Neural progenitor cell (in vitro differentiated cells): ENCODE measurements around the gene TRAF2.

Experiments
- EZH2 ChIP-seq: fragments of 200-600 bp; sonication (generic); IDR thresholded peaks from 2 replicates; pipeline ENCODE4 v1.6.1; 2017; ENCODE audit warnings: antibody characterized with exemption, mild to moderate bottlenecking, moderate library complexity
- EZH2phosphoT487 ChIP-seq: fragments of 200-600 bp; sonication (generic); IDR thresholded peaks from 2 replicates; pipeline ENCODE4 v1.6.1; 2017; ENCODE audit warnings: antibody characterized with exemption
- TF ChIP-seq, protein P1 (sequence below): fragments of 200-600 bp; sonication (generic); IDR thresholded peaks from 2 replicates; pipeline ENCODE4 v1.5.1; 2017; ENCODE audit warnings: antibody characterized with exemption, mild to moderate bottlenecking

DNA sequence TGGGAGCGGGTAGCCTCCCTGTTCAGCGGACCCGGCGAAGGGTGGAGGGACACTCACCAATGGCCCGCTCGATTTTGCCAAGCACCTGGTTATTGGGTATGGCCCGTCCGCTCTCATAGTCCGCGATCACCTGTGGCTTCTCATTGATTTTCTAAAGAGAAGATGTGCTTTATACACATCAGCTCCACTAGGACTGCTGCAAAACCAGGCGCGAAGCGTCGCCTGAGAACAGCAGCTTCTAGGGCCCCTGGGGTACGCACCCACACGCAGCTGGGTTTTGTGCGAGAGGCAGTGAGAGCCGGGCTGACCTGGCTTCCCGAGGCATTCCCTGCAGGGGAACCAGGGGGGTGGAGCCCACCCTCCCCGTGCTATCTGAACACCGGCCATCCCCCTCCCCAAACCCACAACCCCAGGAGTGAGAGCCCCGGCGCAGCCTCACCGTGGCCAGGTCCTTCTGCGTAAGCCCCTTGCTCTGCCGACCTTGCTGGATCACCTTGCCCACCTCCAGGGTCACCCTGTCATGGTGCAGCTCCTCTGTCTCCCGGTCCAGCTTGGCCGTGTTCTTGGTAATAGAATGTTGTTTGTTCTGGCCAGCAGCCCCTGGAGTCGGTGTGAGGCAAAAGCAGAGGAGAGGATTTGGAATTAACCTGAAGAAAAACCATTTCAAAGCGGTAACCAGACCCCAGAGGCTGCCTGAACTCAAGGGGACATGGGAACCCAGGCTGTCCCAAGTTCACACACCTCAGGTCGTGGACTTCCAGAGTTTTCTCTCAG is 23.3 kb upstream of the TRAF2 start:
- TF ChIP-seq, protein P1, sequence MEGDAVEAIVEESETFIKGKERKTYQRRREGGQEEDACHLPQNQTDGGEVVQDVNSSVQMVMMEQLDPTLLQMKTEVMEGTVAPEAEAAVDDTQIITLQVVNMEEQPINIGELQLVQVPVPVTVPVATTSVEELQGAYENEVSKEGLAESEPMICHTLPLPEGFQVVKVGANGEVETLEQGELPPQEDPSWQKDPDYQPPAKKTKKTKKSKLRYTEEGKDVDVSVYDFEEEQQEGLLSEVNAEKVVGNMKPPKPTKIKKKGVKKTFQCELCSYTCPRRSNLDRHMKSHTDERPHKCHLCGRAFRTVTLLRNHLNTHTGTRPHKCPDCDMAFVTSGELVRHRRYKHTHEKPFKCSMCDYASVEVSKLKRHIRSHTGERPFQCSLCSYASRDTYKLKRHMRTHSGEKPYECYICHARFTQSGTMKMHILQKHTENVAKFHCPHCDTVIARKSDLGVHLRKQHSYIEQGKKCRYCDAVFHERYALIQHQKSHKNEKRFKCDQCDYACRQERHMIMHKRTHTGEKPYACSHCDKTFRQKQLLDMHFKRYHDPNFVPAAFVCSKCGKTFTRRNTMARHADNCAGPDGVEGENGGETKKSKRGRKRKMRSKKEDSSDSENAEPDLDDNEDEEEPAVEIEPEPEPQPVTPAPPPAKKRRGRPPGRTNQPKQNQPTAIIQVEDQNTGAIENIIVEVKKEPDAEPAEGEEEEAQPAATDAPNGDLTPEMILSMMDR: no peak
- TF ChIP-seq EZH2phosphoT487: no peak
- TF ChIP-seq EZH2: no peak
